ENCODE results near the gene HDAC5.

The HDAC5 gene

DNA sequence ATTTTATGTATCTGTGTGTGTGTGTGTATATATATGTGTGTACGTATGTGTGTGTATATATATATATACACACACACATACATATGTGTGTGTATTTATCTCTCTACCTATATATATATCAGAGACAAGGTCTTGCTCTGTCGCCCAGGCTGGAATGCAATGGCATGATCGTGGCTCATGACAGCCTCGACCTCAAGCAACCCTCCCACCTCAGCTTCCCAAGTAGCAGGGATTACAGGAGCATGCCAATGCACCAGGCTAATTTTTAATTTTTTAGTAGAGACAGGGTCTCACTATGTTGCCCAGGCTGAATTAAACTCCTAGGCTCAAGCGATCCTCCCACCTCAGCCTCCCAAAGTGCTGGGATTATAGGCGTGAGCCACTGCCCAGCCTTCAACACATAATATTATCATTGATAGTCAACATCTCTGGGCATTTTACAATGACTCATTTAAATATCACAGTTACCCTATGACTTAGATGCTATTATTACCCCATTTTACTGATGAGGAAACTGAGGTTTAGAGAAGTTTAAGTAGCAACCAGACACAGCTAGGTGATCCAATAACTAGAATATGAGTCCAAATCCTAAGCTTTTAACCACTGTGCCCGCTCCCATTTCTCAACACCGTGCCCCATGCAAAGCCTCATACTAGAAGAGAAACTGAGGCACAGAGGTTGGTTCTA is 28.6 kb downstream of the HDAC5 start:
- no peaks in the 10 kb centered on the region for H3K79me2 ChIP-seq (ENCODE audit: insufficient read depth, low read length)
- no peak overlapping the region for H3K9ac ChIP-seq (ENCODE audit: low read length)
- H3K27me3 ChIP-seq (ENCODE audit: insufficient read depth, low read length), result no peaks in the 10 kb centered on the region
- H3K27ac ChIP-seq (ENCODE audit: low read depth, low read length, poor library complexity, severe bottlenecking), result no peak overlapping the region
- no peak overlapping the region for H2AFZ ChIP-seq (ENCODE audit: low read length)
- H3K9me3 ChIP-seq (ENCODE audit: low read length), result no peaks in the 10 kb centered on the region
- no peaks in the 10 kb centered on the region for H3K36me3 ChIP-seq (ENCODE audit: insufficient read depth, low read length)
- TF ChIP-seq, protein P1, sequence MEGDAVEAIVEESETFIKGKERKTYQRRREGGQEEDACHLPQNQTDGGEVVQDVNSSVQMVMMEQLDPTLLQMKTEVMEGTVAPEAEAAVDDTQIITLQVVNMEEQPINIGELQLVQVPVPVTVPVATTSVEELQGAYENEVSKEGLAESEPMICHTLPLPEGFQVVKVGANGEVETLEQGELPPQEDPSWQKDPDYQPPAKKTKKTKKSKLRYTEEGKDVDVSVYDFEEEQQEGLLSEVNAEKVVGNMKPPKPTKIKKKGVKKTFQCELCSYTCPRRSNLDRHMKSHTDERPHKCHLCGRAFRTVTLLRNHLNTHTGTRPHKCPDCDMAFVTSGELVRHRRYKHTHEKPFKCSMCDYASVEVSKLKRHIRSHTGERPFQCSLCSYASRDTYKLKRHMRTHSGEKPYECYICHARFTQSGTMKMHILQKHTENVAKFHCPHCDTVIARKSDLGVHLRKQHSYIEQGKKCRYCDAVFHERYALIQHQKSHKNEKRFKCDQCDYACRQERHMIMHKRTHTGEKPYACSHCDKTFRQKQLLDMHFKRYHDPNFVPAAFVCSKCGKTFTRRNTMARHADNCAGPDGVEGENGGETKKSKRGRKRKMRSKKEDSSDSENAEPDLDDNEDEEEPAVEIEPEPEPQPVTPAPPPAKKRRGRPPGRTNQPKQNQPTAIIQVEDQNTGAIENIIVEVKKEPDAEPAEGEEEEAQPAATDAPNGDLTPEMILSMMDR (IDR thresholded peaks at IDR 0.05; ENCODE audit: low read length), result no peak
- TF ChIP-seq EZH2 (IDR thresholded peaks at IDR 0.05; ENCODE audit: borderline replicate concordance, low read length), result no peak
- H4K20me1 ChIP-seq (ENCODE audit: insufficient read depth, low read length), result no peaks in the 10 kb centered on the region
- no peaks in the 10 kb centered on the region for H3K9me2 ChIP-seq (ENCODE audit: low read depth, low read length)
- no peaks in the 10 kb centered on the region for H3F3A ChIP-seq (ENCODE audit: insufficient read depth, low read length)
- no peaks in the 10 kb centered on the region for H3K4me1 ChIP-seq (ENCODE audit: insufficient read depth, low read length, severe bottlenecking)
- no peak overlapping the region for H3K4me3 ChIP-seq (ENCODE audit: low read depth, low read length, poor library complexity, severe bottlenecking)
- H3K4me2 ChIP-seq (ENCODE audit: low read length), result no peak overlapping the region

DNA sequence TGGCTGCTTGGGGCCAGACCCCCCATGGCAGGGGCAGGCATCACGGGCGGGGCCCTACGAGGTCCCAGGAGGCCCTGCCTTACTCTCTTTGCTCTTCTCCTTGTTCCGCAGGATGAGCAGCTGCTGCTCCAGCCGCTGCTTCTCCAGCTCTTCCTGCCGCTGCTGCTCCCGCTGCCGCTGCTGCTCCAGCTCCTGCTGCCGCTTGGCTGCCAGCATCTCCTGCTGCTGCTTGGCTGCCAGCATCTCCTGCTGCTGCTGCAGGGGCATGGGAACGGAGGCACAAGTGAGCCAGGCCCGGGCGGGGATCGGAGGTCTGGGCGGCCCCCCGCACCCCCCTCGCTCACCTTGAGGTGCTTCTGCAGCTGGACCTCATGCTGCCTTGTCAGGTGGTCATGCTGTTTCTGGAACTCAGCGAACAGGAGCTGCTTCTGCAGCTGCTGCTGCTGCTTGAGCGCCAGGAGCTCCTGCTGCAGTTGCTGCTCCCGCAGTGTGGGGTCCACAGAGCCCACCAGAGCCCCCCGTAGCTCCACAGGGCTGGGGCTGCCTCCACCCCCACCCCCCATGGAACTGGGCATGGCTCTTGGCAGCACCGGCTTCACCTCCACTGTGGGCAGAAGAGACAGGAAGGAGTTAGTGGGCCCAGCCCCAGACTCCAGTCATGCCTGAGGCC is 30.1 kb downstream of the HDAC5 start:
- Histone ChIP-seq H3K36me3 (ENCODE audit: insufficient read depth, low read length) (no peaks in the 10 kb centered on the region), H3K4me1 (ENCODE audit: insufficient read depth, low read length, severe bottlenecking) (no peaks in the 10 kb centered on the region), H4K20me1 (ENCODE audit: insufficient read depth, low read length) (no peaks in the 10 kb centered on the region), H3K27me3 (ENCODE audit: insufficient read depth, low read length) (no peaks in the 10 kb centered on the region), H2AFZ (ENCODE audit: low read length) (no peak overlapping the region), H3K9me3 (ENCODE audit: low read length) (no peaks in the 10 kb centered on the region), H3K79me2 (ENCODE audit: insufficient read depth, low read length) (no peaks in the 10 kb centered on the region), H3K4me3 (ENCODE audit: low read depth, low read length, poor library complexity, severe bottlenecking) (no peak overlapping the region), H3K9me2 (ENCODE audit: low read depth, low read length) (no peaks in the 10 kb centered on the region), H3K4me2 (ENCODE audit: low read length) (no peak overlapping the region), H3K9ac (ENCODE audit: low read length) (no peak overlapping the region), H3F3A (ENCODE audit: insufficient read depth, low read length) (no peaks in the 10 kb centered on the region), H3K27ac (ENCODE audit: low read depth, low read length, poor library complexity, severe bottlenecking) (no peak overlapping the region)
- TF ChIP-seq, protein P1 (IDR thresholded peaks at IDR 0.05; ENCODE audit: low read length), result no peak
- TF ChIP-seq EZH2 (IDR thresholded peaks at IDR 0.05; ENCODE audit: borderline replicate concordance, low read length), result no peak

DNA sequence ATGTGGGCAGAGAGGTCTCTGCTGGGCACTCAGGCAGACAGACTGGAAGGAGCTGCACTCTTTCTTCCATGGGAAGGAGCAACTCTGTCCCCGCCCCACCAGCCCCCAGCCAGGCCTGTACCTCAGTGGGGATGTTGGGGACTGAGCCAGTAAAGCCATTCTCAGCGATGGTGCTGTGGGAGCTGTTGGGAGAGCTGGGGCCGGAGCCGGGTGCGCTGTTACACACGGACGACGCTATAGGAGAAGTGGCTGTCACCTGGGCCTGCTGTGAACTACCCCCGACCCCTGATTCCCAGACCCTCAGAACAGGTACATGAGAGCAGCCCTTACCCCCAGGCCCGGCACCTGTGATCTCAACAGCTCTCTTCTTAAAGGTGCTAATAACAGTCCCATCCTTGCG is 31.4 kb downstream of the HDAC5 start:
- no peaks in the 10 kb centered on the region for H4K20me1 ChIP-seq (ENCODE audit: insufficient read depth, low read length)
- H3K27me3 ChIP-seq (ENCODE audit: insufficient read depth, low read length), result 0 out of 2 replicates have a peak, but pooled peaks cover 5% of the 10 kb centered on the region
- no peaks in the 10 kb centered on the region for H3K36me3 ChIP-seq (ENCODE audit: insufficient read depth, low read length)
- H3K9ac ChIP-seq (ENCODE audit: low read length), result no peak overlapping the region
- no peak for TF ChIP-seq EZH2 (IDR thresholded peaks at IDR 0.05; ENCODE audit: borderline replicate concordance, low read length)
- TF ChIP-seq, protein P1 (IDR thresholded peaks at IDR 0.05; ENCODE audit: low read length), result no peak
- no peaks in the 10 kb centered on the region for H3K9me2 ChIP-seq (ENCODE audit: low read depth, low read length)
- no peaks in the 10 kb centered on the region for H3F3A ChIP-seq (ENCODE audit: insufficient read depth, low read length)
- H3K4me2 ChIP-seq (ENCODE audit: low read length), result no peak overlapping the region
- H3K27ac ChIP-seq (ENCODE audit: low read depth, low read length, poor library complexity, severe bottlenecking), result no peak overlapping the region
- no peak overlapping the region for H3K4me3 ChIP-seq (ENCODE audit: low read depth, low read length, poor library complexity, severe bottlenecking)
- H3K9me3 ChIP-seq (ENCODE audit: low read length), result no peaks in the 10 kb centered on the region
- no peak overlapping the region for H2AFZ ChIP-seq (ENCODE audit: low read length)
- H3K4me1 ChIP-seq (ENCODE audit: insufficient read depth, low read length, severe bottlenecking), result no peaks in the 10 kb centered on the region
- H3K79me2 ChIP-seq (ENCODE audit: insufficient read depth, low read length), result no peaks in the 10 kb centered on the region

Data from OCI-LY1 (cell line).